Posterior vena cava (tissue), 2 donors: ENCODE data around the gene SEMA6A. TPM values are rescaled to one million over a fixed set of nuclear protein-coding genes. Genes with fewer than 3 reads are reported as not detected.

ENCODE experiments used
- DNase-seq: peaks from one replicate; pipeline ENCODE4 v3.0.0-alpha.2; 2020; ENCODE audit warnings: low spot score
- intact Hi-C, 2 donors: fragments of 100-400 bp; cut with DNase I; formaldehyde crosslinking; loops; one replicate each; pipeline versions ENCODE4 v1.14.1 to v1.14.2; 2022 to 2023
- total RNA-seq, 2 donors: library from RNA; stranded (reverse); fragmentation: NEBNext Ultra II Directional; extraction: Animal tissue kit (Norgen Biotek cat#: 25700); gene quantifications; one replicate each; pipeline ENCODE4 v1.2.1, GENCODE V29; 2021
- donor health status: DM: yes; HTN: yes; CAD: no.
- donor health status: DM: yes; HTN: yes; CAD: no.

The SEMA6A gene
- total RNA-seq, 2 donors from 2014 or later: 18.6 to 24.9 TPM

- intact Hi-C loops: no loop called here
- DNase-seq: no peak
Observed at GRCh38 chr5:116452774-116453368, 121.8 kb downstream of the SEMA6A start.

DNA sequence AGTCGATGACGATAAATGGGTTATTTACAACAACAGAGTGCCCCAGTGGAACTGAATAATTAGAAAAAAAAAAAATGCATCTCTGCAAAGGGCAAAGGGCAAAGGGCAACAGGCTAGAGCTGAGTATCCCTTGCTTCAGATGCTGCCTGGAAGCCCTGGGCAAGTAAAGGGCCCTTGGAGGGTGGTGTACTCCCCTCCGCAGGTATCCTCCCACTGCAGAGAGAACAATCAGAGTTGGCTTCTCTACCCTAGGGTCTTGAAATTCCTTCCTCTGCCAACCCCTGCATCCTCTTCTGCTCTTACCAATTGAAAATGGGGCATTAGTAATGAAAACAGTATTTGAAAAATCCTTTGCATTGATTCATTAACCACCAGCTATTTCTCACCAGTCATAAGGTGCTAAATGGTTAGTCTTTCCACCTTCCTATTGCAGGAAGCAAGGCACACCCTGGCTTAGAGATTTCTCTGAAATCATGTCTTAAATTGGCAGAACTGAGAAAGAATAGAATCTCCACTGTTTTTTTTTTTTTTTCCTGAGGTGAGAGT lies 122.6 kb downstream of the SEMA6A start:
- DNase-seq: no peak
- intact Hi-C loops: no loop called here

- DNase-seq: no peak
- intact Hi-C loops: no loop called here
Observed at GRCh38 chr5:116451066-116451465, 123.6 kb downstream of the SEMA6A start.

DNA sequence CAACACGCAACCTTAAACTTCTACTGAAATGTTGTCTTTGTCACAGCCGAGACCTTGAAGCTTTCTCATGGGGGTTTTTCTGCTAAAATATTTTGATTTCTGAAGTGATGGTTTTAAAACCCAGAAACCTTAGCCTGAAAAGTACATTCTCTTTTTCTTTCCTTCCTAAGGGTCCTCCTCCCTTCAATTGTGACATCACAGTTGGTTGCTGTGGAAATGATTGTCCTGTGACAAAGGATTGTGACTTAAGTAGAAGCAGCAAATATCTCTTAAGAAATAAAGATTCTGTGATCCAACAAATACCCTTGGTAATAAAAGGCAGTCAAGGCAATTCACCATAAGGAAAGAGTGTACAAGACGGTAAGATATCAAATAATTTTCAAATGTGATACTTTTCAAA lies 125.2 kb downstream of the SEMA6A start:
- no peak for DNase-seq
- intact Hi-C loops: no loop called here

DNA sequence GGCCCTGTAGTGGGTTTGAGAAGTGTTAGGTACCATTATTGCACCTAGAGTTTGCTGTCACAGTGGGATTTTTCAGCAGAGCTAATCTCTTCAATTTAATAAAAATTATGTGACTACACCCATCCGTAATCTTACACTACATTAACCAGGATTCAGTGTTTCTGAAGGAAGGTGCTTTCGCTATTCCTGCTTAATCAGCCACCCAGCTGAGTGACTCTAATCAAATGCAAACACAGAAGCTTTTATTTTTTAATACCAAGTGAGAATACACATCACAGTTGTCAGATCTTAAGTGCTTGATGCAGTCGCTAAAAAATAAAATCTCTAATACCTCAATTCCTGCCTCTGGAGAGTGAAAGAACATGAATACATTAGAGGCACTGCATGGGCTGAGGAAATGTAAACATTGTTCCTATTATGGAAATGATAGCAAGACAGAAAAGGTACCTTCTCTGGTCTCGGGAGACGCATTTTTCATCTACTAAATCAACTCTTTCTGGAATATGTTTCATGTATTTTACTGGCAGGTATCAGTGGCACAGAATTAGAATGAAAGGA lies 125.7 kb downstream of the SEMA6A start:
- intact Hi-C loops: no loop called here
- DNase-seq: no peak

DNA sequence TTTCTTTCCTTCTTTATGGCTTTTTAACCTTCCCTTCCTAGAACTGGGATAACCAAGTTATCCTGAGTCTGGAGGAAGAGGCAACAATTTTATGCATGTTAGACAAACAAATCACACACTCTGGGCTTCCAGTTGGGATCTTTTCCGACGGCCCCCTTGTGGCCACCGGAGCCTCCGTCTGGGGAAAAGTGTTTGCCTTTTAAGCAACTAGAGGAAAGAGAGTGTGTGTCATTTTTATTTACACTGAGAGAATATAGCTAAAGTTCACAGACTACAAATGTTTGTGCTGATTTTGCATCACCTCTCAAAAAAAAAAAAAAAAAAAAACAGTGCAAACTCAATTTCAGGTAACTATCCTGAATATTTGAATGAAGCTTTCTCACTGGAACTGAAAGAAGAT lies 126.2 kb downstream of the SEMA6A start:
- intact Hi-C loops: no loop called here
- DNase-seq: no peak

GRCh38 chr5:116446356-116447005 lies 128.1 kb downstream of the SEMA6A start:
- DNase-seq: no peak
- intact Hi-C loops: no loop called here

DNA sequence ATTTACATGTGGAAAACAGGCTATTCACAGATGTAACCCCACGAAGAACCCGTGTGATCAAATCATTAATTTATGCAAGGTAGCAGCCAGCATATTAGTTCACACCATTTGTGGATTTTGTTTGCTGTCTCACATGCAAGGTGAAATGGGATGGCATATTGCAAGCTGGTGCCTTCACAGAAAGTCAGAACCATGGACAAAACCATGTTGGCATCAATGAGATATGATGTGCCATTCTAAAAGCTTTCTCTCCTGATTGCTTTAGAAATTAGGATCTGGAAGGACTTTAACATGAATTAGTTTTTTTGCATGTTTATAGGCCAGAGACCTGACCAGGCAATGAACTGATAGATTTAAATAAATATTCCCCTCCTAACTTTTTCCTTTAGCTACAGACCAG lies 129.3 kb downstream of the SEMA6A start:
- intact Hi-C loops: no loop called here

GRCh38 chr5:116444373-116445295 lies 130.0 kb downstream of the SEMA6A start:
- intact Hi-C loops: no loop called here
- no peak for DNase-seq

More for the DNA sequence above, 129.3 kb downstream of the SEMA6A start:
- DNase-seq: no peak

GRCh38 chr5:116442931-116443551 lies 131.6 kb downstream of the SEMA6A start:
- DNase-seq: no peak
- intact Hi-C loops: no loop called here

DNA sequence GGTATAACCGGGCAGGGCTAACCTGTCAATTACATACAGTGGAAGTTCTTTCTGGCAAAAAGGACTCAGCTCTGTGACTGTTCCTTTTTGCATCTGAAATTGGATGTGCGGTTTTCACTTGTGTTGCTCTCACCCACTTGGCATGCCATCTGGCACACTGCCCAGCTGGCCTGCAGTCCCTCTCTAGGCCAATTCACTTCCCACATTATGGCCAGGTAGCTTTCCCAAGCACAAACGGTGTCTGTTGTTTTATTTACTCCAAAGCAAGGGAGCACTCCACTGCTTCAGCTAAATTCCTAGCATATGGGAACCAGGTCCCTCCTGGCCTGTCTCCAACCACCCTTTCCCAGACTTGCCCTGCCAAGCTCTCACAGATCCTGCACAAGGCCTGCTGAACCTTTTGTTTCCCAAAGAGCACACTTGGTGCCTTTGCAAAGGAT lies 132.5 kb downstream of the SEMA6A start:
- no peak for DNase-seq
- intact Hi-C loops: no loop called here

- DNase-seq: no peak
- intact Hi-C loops: no loop called here
Observed at GRCh38 chr5:116441223-116441622, 133.4 kb downstream of the SEMA6A start.

DNA sequence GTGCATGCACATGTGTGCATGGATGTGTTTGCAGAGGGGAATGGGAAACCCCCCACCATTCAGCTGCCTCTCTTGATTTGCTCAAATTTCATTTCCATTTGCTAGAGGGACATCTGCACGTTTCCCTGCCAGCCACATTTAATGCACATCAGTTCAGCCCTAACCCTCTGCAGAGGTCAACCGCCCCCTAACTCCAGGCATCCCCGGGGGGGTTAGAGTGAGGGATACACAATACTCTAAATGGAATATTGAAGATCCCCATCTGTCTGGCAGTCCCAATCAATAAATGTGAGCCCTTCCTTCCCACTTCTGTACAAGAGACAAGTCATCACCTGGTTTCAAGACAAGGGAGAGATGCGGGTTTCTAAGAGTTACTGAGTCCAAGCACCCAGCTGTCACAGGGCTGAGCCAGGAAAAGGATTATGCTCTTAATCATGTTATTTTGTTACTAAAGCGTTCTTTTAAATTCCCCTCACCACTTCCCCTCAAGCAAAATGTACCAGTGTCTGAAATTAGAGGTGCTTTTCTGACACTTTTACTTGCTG lies 134.1 kb downstream of the SEMA6A start:
- intact Hi-C loops: no loop called here
- no peak for DNase-seq

DNA sequence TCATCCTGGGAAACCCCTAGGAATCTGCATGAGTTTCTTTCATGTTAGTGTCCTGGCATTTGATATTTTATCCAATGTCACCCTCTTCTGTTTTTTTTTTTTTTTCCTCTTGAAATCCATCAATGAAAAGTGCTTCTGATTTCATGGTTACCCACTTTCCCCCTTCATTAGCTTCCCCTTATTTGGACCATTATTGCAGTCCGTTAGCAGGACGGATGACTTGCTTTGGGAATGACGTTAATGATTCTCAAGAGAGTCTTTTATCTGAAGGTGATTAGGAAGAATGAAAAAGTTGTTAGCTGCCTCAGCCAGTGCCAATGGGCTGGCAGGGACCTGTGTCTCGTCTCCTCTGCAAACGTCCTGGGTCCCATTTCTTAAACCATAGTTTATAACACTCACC lies 134.7 kb downstream of the SEMA6A start:
- intact Hi-C loops: no loop called here
- DNase-seq: no peak

DNA sequence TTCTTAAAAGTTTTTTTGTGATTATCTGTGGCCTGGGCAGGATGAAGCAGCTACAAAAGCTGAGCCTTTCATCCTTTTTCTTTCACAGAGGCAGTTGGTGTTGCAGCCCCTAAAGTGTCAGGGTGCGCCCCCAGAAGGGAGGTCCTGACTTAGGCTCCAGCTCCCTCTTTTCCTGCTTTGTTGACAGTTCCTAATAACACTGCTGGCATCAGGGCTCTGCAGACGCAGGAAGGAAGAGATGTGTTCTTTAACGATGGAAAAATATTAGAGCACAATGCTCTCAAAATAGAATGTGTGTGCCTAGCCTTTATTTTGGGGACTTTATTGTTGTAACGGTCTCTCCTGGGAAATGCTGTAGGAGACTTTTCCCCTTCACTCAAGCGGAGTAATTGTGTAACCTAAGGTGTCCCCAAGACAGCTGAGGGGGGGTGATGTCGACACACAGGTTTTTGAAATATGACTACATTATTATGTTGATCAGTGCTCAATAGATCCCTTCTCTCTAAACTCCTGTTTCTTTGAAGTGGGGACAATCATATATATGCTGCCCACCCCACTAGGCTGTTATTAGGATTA lies 135.6 kb downstream of the SEMA6A start:
- intact Hi-C loops: no loop called here
- DNase-seq: no peak

GRCh38 chr5:116437922-116438578 lies 136.6 kb downstream of the SEMA6A start:
- intact Hi-C loops: no loop called here
- no peak for DNase-seq

- intact Hi-C loops: no loop called here
- no peak for DNase-seq
Observed at GRCh38 chr5:116437351-116437705, 137.3 kb downstream of the SEMA6A start.

- intact Hi-C loops: no loop called here
- no peak for DNase-seq
Observed at GRCh38 chr5:116436674-116437350, 137.8 kb downstream of the SEMA6A start.
